Renal cortical epithelial cell (primary cell): ENCODE data around the gene CARD14. TPM values are rescaled to one million over a fixed set of nuclear protein-coding genes. Genes with fewer than 3 reads are reported as not detected.
"Not testable (repeated sequence)": the region's sequence is repeated elsewhere in the genome, so short reads cannot be mapped to it uniquely, and the experiment has no call there.

Source experiments
- DNase-seq: peaks from one replicate; pipeline ENCODE4 v3.0.0-alpha.2; 2011; ENCODE audit warnings: low read depth
- total RNA-seq: library from RNA; depleted of rRNA; stranded (reverse); fragments of >200 nt; gene quantifications from 2 replicates; pipeline ENCODE4 v1.2.3, GENCODE V29; 2014

CARD14 gene
- total RNA-seq, 1 donor from 2014 or later, result 0.05 TPM

DNA sequence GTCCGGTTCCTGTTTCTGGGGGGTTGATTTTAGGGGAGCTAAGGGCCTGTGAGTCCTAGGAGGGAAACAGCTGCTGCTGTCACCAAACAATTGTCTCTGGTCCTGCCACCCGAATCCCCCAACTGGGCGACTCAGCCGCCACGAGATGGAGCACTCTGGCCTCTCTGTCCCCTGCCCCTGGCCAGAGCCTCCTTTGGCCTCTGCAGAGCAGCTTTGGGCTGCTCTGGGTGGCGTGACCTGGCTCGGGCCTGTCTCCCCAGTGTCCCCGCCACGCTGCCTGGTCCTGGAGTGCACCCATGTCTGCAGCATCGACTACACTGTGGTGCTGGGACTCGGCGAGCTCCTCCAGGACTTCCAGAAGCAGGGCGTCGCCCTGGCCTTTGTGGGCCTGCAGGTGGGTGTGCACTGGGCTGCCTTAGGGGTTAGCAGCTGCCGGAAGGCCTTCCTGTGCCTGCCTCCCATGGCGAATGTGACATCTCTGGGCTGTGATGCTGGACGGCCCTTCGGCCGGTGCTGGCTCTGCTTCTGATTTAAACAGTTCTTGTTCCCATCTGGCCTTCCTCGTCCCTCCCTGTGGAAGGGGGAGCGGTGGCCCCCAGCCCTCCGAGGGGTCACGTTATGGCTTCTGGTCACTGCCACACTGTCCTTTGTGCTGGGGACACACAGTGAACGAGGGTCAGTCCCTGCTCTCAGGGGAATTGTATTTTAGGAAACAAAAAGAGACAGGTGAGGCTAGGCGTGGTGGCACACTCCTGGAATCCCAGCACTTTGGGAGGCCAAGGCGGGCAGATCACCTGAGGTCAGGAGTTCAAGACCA is 79.3 kb downstream of the CARD14 start:
- DNase-seq, result no peak

- DNase-seq, result no peak
These were observed 82.1 kb downstream of the CARD14 start for GRCh38 chr17:80251966-80252365.

- DNase-seq, result peak; percentile 36
These were observed 83.0 kb downstream of the CARD14 start for GRCh38 chr17:80252871-80253270.

DNA sequence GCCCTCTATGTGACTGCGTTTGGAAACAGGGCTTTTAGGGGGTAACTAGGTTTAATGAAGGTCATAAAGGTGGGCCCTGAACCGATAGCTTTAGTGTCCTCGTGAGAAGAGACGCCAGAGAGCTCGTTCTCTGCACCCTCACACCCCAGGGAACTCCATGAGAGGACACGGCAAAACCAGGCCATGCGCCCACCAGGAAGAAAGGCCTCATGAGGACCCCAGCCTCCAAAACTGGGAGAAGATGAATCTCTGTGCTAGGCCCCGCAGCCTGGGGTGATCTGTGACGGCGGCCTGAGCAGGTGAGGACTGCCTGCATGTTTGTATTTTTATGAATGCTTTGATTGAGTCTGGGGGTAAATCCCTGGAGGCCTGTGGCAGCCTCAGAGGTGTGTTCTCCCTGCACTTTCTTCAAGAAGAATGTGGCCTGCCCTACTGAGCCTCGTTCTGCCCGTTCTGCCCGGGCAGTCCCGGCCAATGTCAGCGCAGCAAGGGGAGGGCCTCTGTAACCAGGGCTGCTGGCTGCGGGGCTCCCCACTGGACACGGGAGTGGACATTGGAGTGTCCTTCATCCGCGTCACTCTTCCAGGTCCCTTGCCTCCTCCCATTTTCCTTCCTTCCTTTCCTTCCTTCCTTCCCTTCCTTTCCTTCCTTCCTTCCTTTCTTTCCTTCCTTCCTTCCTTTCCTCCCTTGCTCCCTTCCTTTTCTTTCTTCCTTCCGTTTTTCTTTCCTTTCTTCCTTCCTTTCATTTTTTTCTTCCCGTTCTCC is 84.0 kb downstream of the CARD14 start:
- DNase-seq, result peak; percentile 56

- peak; percentile 100 for DNase-seq
These were observed 84.8 kb downstream of the CARD14 start for GRCh38 chr17:80254396-80255251.

DNA sequence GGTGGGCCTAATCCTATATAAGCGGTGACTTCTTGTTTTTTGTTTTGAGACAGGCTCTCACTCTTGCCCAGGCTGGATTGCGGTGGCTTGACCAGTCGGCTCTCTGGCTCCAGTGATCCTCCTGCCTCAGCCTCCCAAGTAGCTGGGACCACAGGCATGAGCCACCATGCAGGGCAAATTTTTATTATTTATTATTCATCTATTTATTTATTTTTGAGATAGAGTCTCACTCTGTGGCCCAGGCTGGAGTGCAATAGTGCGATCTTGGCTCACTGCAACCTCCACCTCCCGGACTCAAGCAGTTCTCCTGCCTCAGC is 86.2 kb downstream of the CARD14 start:
- DNase-seq, result no peak

DNA sequence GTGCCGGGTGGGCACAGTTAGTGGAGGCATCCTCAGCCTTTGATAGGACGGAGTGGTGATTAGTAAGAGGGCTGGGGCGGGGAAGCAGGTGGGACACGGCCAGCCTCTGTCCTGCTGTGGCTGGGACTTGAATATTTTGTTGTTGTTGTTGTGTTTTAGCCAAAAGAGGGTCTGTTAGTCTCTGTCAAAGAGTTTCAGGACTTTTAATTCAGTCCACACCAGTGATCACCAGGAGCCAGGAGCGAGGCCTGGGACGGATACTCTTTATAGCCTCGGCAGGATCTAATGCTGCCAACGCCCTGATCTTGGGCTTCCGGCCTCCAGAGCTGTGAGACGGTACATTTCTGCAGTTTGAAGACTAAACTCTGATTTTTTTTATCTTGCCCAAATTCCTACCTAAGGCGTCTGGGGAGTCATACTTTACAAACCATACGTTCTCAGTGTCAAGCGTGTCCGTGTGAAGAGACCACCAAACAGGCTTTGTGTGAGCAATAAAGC is 87.9 kb downstream of the CARD14 start:
- no peak for DNase-seq

GRCh38 chr17:80258296-80258695 is 88.5 kb downstream of the CARD14 start:
- DNase-seq, result not testable (repeated sequence)

Other genes with a start within 250 kb of the CARD14 start
- 30.4 and 257 TPM in 2 replicates for gene TBC1D16, start 134.2 kb upstream of the CARD14 start, total RNA-seq
- gene CCDC40, start 133.4 kb upstream of the CARD14 start, total RNA-seq, result 1.4 and 23.4 TPM in 2 replicates
- 12.3 and 117 TPM in 2 replicates for gene GAA, start 68.4 kb upstream of the CARD14 start, total RNA-seq
- gene EIF4A3, start 22.9 kb upstream of the CARD14 start, total RNA-seq, result 130 and 459 TPM in 2 replicates
- gene SGSH, start 50.3 kb downstream of the CARD14 start, total RNA-seq, result 4.0 and 30.1 TPM in 2 replicates
- 4.0 and 26.0 TPM in 2 replicates for gene SLC26A11, start 50.4 kb downstream of the CARD14 start, total RNA-seq
- 182 and 763 TPM in 2 replicates for gene RNF213, start 90.8 kb downstream of the CARD14 start, total RNA-seq
- gene ENDOV, start 245.1 kb downstream of the CARD14 start, total RNA-seq, result 15.5 and 19.2 TPM in 2 replicates